ENCODE data around the gene SEMA3B.

- no peak for TF ChIP-seq CTCF (IDR thresholded peaks at IDR 0.05)
- TF ChIP-seq POLR2AphosphoS5 (IDR thresholded peaks at IDR 0.05) = no peak
Measured at GRCh38 chr3:50319894-50320625, 51.1 kb downstream of the SEMA3B start.

Data from prostate gland (tissue), 2 donors.